ENCODE data around the gene DGUOK.

- no peak for TF ChIP-seq EZH2 (IDR thresholded peaks at IDR 0.05; ENCODE audit: low read depth)
- TF ChIP-seq, protein P1, sequence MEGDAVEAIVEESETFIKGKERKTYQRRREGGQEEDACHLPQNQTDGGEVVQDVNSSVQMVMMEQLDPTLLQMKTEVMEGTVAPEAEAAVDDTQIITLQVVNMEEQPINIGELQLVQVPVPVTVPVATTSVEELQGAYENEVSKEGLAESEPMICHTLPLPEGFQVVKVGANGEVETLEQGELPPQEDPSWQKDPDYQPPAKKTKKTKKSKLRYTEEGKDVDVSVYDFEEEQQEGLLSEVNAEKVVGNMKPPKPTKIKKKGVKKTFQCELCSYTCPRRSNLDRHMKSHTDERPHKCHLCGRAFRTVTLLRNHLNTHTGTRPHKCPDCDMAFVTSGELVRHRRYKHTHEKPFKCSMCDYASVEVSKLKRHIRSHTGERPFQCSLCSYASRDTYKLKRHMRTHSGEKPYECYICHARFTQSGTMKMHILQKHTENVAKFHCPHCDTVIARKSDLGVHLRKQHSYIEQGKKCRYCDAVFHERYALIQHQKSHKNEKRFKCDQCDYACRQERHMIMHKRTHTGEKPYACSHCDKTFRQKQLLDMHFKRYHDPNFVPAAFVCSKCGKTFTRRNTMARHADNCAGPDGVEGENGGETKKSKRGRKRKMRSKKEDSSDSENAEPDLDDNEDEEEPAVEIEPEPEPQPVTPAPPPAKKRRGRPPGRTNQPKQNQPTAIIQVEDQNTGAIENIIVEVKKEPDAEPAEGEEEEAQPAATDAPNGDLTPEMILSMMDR (conservative IDR thresholded peaks at IDR 0.05): no peak
Observed at GRCh38 chr2:73961823-73962615, 35.3 kb downstream of the DGUOK start.

All from PC-9 (cell line).